Tibial nerve (tissue), 3 donors: ENCODE results near the gene TSHZ2.

Experiments used
- CTCF ChIP-seq, 5 experiments: fragments of 200-600 bp in 3 of 5; fragments of 450-650 bp in 2 of 5; sonication (generic) in 3 of 5; IDR thresholded peaks; one replicate each; pipeline ENCODE4 v1.5.1; 2016 to 2019; ENCODE audit warnings: antibody characterized with exemption in 5 of 5, mild to moderate bottlenecking in 3 of 5, moderate library complexity in 2 of 5
- POLR2A ChIP-seq, 2 donors: fragments of 450-650 bp; IDR thresholded peaks; one replicate each; pipeline ENCODE4 v1.6.1; 2017; ENCODE audit warnings: antibody characterized with exemption in 2 of 2, mild to moderate bottlenecking in 2 of 2, moderate library complexity in 2 of 2

DNA sequence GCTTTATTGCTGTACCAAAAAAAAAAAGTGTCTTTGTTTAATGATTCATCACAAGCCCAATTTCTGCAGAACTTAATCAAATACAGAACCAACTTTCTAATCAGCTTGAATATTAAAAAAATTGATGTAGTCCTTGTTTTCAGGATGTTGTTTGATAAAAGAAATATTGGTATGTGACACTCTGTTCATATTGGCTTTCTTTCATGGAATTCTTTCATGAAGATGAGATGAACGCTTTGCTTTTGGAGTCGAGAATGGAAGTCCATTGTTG lies 437.2 kb downstream of the TSHZ2 start:
- TF ChIP-seq CTCF (IDR thresholded peaks at IDR 0.05), result no peak
- no peak for TF ChIP-seq POLR2A (IDR thresholded peaks at IDR 0.05)
